Liver (tissue), 9 donors: ENCODE data around the gene TWIST2. TPM values are rescaled to one million over a fixed set of nuclear protein-coding genes. Genes with fewer than 3 reads are reported as not detected.

Source experiments
- DNase-seq: peaks from one replicate; pipeline ENCODE4 v3.0.0-alpha.2; 2017; ENCODE audit warnings: low spot score
- H3K27ac ChIP-seq, 2 donors: one replicate each; pipeline ENCODE4 v1.7.0; 2013; ENCODE audit warnings: inconsistent platforms in 2 of 2, low read length in 2 of 2, control low read depth in 1 of 2, low read depth in 1 of 2, mild to moderate bottlenecking in 1 of 2
- H3K27me3 ChIP-seq, 4 donors: one replicate each; pipeline versions ENCODE4 v1.6.1 to v1.7.0; 2013; ENCODE audit warnings: low read length in 3 of 4, inconsistent platforms in 1 of 4, mild to moderate bottlenecking in 1 of 4, moderate library complexity in 1 of 4; ENCODE audit not compliant: control insufficient read depth in 4 of 4, insufficient read depth in 4 of 4
- H3K36me3 ChIP-seq, 4 donors: one replicate each; pipeline versions ENCODE4 v1.6.1 to v1.7.0; 2013; ENCODE audit warnings: low read length in 3 of 4, mild to moderate bottlenecking in 3 of 4, low read depth in 1 of 4, moderate library complexity in 1 of 4; ENCODE audit not compliant: control insufficient read depth in 4 of 4, insufficient read depth in 3 of 4
- H3K4me1 ChIP-seq, 4 donors: one replicate each; pipeline versions ENCODE4 v1.6.1 to v1.7.0; 2013; ENCODE audit warnings: low read length in 3 of 4, mild to moderate bottlenecking in 3 of 4, moderate library complexity in 1 of 4; ENCODE audit not compliant: control insufficient read depth in 4 of 4, insufficient read depth in 4 of 4
- H3K4me3 ChIP-seq, 3 donors: one replicate each; pipeline versions ENCODE4 v1.6.1 to v1.7.0; 2013; ENCODE audit warnings: low read length in 3 of 3, control low read depth in 1 of 3, low read depth in 1 of 3, mild to moderate bottlenecking in 1 of 3
- H3K9ac ChIP-seq, 2 donors: one replicate each; pipeline ENCODE4 v1.7.0; 2013; ENCODE audit warnings: low read length in 2 of 2, mild to moderate bottlenecking in 2 of 2, moderate library complexity in 2 of 2, control low read depth in 1 of 2, low read depth in 1 of 2
- H3K9me3 ChIP-seq, 4 donors: one replicate each; pipeline versions ENCODE4 v1.6.1 to v1.7.0; 2013; ENCODE audit warnings: low read length in 3 of 4; ENCODE audit not compliant: control insufficient read depth in 4 of 4
- EGR1 ChIP-seq, 2 donors: IDR thresholded peaks; 2 replicates each; pipeline ENCODE4 v1.6.1; 2016 to 2018; ENCODE audit warnings: antibody characterized with exemption in 2 of 2, low read depth in 2 of 2
- FOXA1 ChIP-seq: IDR thresholded peaks from 2 replicates; pipeline ENCODE4 v1.6.1; 2016; ENCODE audit warnings: antibody characterized with exemption
- FOXA2 ChIP-seq: IDR thresholded peaks from 2 replicates; pipeline ENCODE4 v1.6.1; 2016; ENCODE audit warnings: antibody characterized with exemption
- HNF4A ChIP-seq, 2 donors: conservative IDR thresholded peaks; 2 replicates each; pipeline ENCODE4 v1.6.1; 2016; ENCODE audit warnings: antibody characterized with exemption in 2 of 2, mild to moderate bottlenecking in 2 of 2
- HNF4G ChIP-seq: IDR thresholded peaks from 2 replicates; pipeline ENCODE4 v1.6.1; 2016; ENCODE audit warnings: antibody characterized with exemption
- JUND ChIP-seq, 2 donors: IDR thresholded peaks; 2 replicates each; pipeline ENCODE4 v1.6.1; 2016; ENCODE audit warnings: antibody characterized with exemption in 2 of 2
- NR2F2 ChIP-seq: IDR thresholded peaks from 2 replicates; pipeline ENCODE4 v1.6.1; 2016; ENCODE audit warnings: antibody characterized with exemption
- RXRA ChIP-seq, 2 donors: IDR thresholded peaks; 2 replicates each; pipeline ENCODE4 v1.6.1; 2017 to 2018; ENCODE audit warnings: antibody characterized with exemption in 2 of 2, mild to moderate bottlenecking in 1 of 2
- SP1 ChIP-seq: IDR thresholded peaks from 2 replicates; pipeline ENCODE4 v1.6.1; 2018; ENCODE audit warnings: antibody characterized with exemption, mild to moderate bottlenecking
- TAF1 ChIP-seq: conservative IDR thresholded peaks from 2 replicates; pipeline ENCODE4 v1.6.1; 2016; ENCODE audit warnings: antibody characterized with exemption, mild to moderate bottlenecking
- YY1 ChIP-seq: IDR thresholded peaks from 2 replicates; pipeline ENCODE4 v1.6.1; 2016; ENCODE audit warnings: antibody characterized with exemption, mild to moderate bottlenecking
- ZBTB33 ChIP-seq: IDR thresholded peaks from 2 replicates; pipeline ENCODE4 v1.6.1; 2016; ENCODE audit warnings: antibody characterized with exemption
- WGBS: extraction: QIAGEN DNeasy Blood & Tissue Kit; methylation state at CpG from one replicate; pipeline ENCODE4 v1.1.7; 2013; 5-methylcytosine and 5-hydroxymethylcytosine counted together
- polyA plus RNA-seq, 2 donors: library from polyadenylated mRNA; stranded (reverse) in 1 of 2; unstranded in 1 of 2; fragments of 200-250 nt in 1 of 2; fragments of >200 nt in 1 of 2; fragmentation: Nextera tagmentation in 1 of 2; extraction: Ambion mirVana in 1 of 2; gene quantifications; one replicate each; pipeline versions ENCODE4 v1.2.1 to v1.2.3, GENCODE V29; 2013 to 2015
- total RNA-seq, 2 donors: library from RNA; depleted of rRNA; stranded (reverse); fragments of >200 nt; gene quantifications; one replicate each; pipeline ENCODE4 v1.2.3, GENCODE V29; 2014
- TF ChIP-seq, protein P1 (sequence below): fragments of 150-350 bp; IDR thresholded peaks from 2 replicates; pipeline ENCODE4 v1.5.1; 2017; ENCODE audit warnings: improper control_type of control experiment, low read depth, low read length; ENCODE audit not compliant: missing input control
- TF ChIP-seq, protein P2 (sequence below): IDR thresholded peaks from 2 replicates; pipeline ENCODE4 v1.6.1; 2016; ENCODE audit warnings: antibody characterized with exemption
- donor health status: healthy.
- donor health status: healthy.
- donor health status: healthy.
- donor health status: healthy.
- donor health status: healthy.

Gene TWIST2
- total and polyA plus RNA-seq, 4 donors = 0.17 to 0.20 (median 0.19) TPM; not detected in 1

DNA sequence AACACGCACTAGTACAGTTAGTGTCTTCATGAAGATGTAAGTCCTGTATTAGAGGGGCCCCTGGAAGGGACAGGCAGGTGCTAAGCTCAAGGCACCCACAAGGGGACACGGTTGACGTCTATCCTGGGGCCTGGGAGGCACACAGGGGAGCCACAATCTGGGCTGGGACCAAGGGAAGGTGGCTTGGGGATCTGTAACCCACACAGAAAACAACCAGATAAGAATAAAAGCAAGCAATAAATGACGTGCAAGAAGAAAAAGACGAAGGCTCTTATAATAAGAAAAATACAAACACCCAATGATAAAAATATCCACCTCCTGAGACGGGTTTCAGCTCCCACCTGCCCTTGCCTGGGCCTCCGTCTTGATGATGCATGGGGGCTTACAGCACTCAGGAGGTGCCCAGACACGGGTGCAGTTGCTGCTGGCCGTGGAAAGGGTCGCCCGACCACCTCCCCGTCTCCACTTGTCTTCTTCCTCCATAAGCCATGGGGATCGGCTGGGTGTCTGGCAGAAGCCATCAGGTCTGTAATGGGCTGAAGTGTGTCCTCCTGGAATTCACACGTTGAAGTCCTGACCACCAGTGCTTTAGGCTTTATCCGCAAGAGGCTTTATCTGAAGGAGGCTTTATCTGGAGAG lies 73.9 kb downstream of the TWIST2 start:
- H3K36me3 ChIP-seq = no peaks in the 10 kb centered on the region
- H3K9ac ChIP-seq = no peak overlapping the region
- DNase-seq = no peak
- H3K9me3 ChIP-seq = no peaks in the 10 kb centered on the region
- peaks cover 0 to 5% (median 0%) of the 10 kb centered on the region in 4 donors for H3K27me3 ChIP-seq
- 79% methylated on average over 15 of the region's 15 CpGs for WGBS
- no peak overlapping the region for H3K27ac ChIP-seq
- TF ChIP-seq SP1 (no peak), ZBTB33 (no peak), FOXA2 (no peak), YY1 (no peak)
- H3K4me1 ChIP-seq = no peaks in the 10 kb centered on the region
- no peak overlapping the region for H3K4me3 ChIP-seq

DNA sequence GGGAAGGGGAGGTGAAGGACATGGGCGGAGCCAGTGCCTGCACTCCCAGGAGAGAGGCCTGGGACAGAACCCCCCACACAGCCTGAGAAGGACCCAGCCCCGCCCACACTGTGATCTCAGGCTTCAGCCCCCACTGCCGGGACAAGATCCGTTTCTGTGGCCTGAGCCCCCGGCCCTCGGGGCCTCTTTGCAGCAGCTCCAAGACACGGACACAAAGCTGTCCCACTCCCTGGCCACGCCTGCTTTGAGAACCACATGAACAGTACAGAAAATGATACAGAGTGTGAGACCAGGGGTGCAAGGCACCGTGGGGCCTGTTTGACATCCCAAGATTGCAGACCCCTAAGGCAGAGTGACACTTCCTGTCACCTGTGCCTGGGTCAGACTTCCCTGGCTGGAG lies 74.5 kb downstream of the TWIST2 start:
- no peak for DNase-seq
- Histone ChIP-seq H3K36me3 (no peaks in the 10 kb centered on the region), H3K27ac (no peak overlapping the region), H3K27me3 (peaks cover 0 to 5% (median 0%) of the 10 kb centered on the region in 4 donors), H3K9me3 (no peaks in the 10 kb centered on the region), H3K4me3 (no peak overlapping the region), H3K9ac (no peak overlapping the region), H3K4me1 (no peaks in the 10 kb centered on the region)
- TF ChIP-seq EGR1 (IDR thresholded peaks at IDR 0.05; ENCODE audit: low read depth in 2 of 2) = no peak
- no peak for TF ChIP-seq JUND (IDR thresholded peaks at IDR 0.05)
- TF ChIP-seq, protein P1, sequence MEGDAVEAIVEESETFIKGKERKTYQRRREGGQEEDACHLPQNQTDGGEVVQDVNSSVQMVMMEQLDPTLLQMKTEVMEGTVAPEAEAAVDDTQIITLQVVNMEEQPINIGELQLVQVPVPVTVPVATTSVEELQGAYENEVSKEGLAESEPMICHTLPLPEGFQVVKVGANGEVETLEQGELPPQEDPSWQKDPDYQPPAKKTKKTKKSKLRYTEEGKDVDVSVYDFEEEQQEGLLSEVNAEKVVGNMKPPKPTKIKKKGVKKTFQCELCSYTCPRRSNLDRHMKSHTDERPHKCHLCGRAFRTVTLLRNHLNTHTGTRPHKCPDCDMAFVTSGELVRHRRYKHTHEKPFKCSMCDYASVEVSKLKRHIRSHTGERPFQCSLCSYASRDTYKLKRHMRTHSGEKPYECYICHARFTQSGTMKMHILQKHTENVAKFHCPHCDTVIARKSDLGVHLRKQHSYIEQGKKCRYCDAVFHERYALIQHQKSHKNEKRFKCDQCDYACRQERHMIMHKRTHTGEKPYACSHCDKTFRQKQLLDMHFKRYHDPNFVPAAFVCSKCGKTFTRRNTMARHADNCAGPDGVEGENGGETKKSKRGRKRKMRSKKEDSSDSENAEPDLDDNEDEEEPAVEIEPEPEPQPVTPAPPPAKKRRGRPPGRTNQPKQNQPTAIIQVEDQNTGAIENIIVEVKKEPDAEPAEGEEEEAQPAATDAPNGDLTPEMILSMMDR = no peak
- no peak for TF ChIP-seq FOXA1
- TF ChIP-seq NR2F2 = no peak
- TF ChIP-seq RXRA (IDR thresholded peaks at IDR 0.05) = no peak
- 71% methylated on average over 9 of the region's 9 CpGs for WGBS

- Histone ChIP-seq H3K4me3 (no peak overlapping the region), H3K9me3 (no peaks in the 10 kb centered on the region), H3K27ac (no peak overlapping the region), H3K9ac (no peak overlapping the region), H3K4me1 (no peaks in the 10 kb centered on the region), H3K27me3 (peaks cover 0 to 5% (median 0%) of the 10 kb centered on the region in 4 donors), H3K36me3 (no peaks in the 10 kb centered on the region)
- no peak for TF ChIP-seq FOXA1
- TF ChIP-seq, protein P2, sequence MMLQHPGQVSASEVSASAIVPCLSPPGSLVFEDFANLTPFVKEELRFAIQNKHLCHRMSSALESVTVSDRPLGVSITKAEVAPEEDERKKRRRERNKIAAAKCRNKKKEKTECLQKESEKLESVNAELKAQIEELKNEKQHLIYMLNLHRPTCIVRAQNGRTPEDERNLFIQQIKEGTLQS = no peak
- TF ChIP-seq HNF4G = no peak
- TF ChIP-seq FOXA2 = no peak
- TF ChIP-seq TAF1 = no peak
- no peak for TF ChIP-seq HNF4A (conservative IDR thresholded peaks at IDR 0.05)
- no peak for DNase-seq
- WGBS = 81% methylated on average over 14 of the region's 14 CpGs
These were observed 76.1 kb downstream of the TWIST2 start for GRCh38 chr2:238924032-238924431.
